GM19351 (cell line): Measurements from ENCODE around the gene ZNF689.

ENCODE experiments used
- ATAC-seq: cut with Tn5 transposase; IDR thresholded peaks from one replicate; pipeline ENCODE4 v1.9.1; 2021; ENCODE audit warnings: mild to moderate bottlenecking, moderate library complexity; ENCODE audit not compliant: unreplicated experiment

Gene ZNF689

GRCh38 chr16:30609926-30610839 lies at the start of gene ZNF689:
Gene ZNF689, minus strand, starts transcription at chr16:30610389. Its CDS starts 348 bp downstream, at chr16:30610041.
- ATAC-seq = peak; percentile 90

GRCh38 chr16:30658731-30659506 lies 48.7 kb upstream of the ZNF689 start:
- peak; percentile 28 for ATAC-seq

GRCh38 chr16:30657866-30658730 lies 47.9 kb upstream of the ZNF689 start, which contains the start of gene FBRS:
Gene FBRS, plus strand, starts transcription at chr16:30658431. Its CDS starts 1,088 bp downstream, at chr16:30659519.
- peak; percentile 60 for ATAC-seq

GRCh38 chr16:30656974-30657865 lies 47.0 kb upstream of the ZNF689 start:
- ATAC-seq = no peak

GRCh38 chr16:30656388-30656787 lies 46.2 kb upstream of the ZNF689 start:
- ATAC-seq = no peak

- no peak for ATAC-seq
These were observed 45.7 kb upstream of the ZNF689 start for GRCh38 chr16:30655815-30656347.

GRCh38 chr16:30654856-30655255 lies 44.7 kb upstream of the ZNF689 start:
- no peak for ATAC-seq

- no peak for ATAC-seq
These were observed 42.5 kb upstream of the ZNF689 start for GRCh38 chr16:30652718-30653117.

GRCh38 chr16:30652005-30652296 lies 41.8 kb upstream of the ZNF689 start:
- ATAC-seq = no peak

- peak; percentile 50 for ATAC-seq
These were observed 41.2 kb upstream of the ZNF689 start for GRCh38 chr16:30651124-30652004.

- peak; percentile 73 for ATAC-seq
These were observed 40.4 kb upstream of the ZNF689 start, which contains the start of gene PRR14 for GRCh38 chr16:30650369-30651123. Gene PRR14, plus strand, starts transcription at chr16:30650960. Its CDS starts 686 bp downstream, at chr16:30651646.

- ATAC-seq = no peak
These were observed 39.7 kb upstream of the ZNF689 start for GRCh38 chr16:30649725-30650368.

- no peak for ATAC-seq
These were observed 37.0 kb upstream of the ZNF689 start for GRCh38 chr16:30647274-30647571.

- ATAC-seq = no peak
These were observed 35.5 kb upstream of the ZNF689 start for GRCh38 chr16:30645727-30646126.

- ATAC-seq = no peak
These were observed 34.2 kb upstream of the ZNF689 start for GRCh38 chr16:30644334-30644830.

GRCh38 chr16:30641378-30641982 lies 31.3 kb upstream of the ZNF689 start:
- ATAC-seq = no peak

- no peak for ATAC-seq
These were observed 27.8 kb upstream of the ZNF689 start for GRCh38 chr16:30637944-30638343.
